Immature natural killer cell (primary cell): Measurements from ENCODE around the gene MKRN2OS. TPM values are rescaled to one million over a fixed set of nuclear protein-coding genes. Genes with fewer than 3 reads are reported as not detected.

Experiments
- DNase-seq, 3 donors: peaks; one replicate each; pipeline ENCODE4 v3.0.0; 2022; ENCODE audit warnings: mixed read lengths in 1 of 3
- H3K27ac Mint-ChIP-seq, 6 donors: one replicate each; pipeline ENCODE4 v1.8.0; 2020; ENCODE audit warnings: mixed read lengths in 6 of 6, mild to moderate bottlenecking in 5 of 6, inconsistent platforms in 4 of 6, moderate library complexity in 3 of 6
- H3K27me3 Mint-ChIP-seq, 3 donors: one replicate each; pipeline ENCODE4 v1.8.0; 2020 to 2021; ENCODE audit warnings: low read depth in 3 of 3, mild to moderate bottlenecking in 3 of 3, mixed read lengths in 3 of 3, moderate library complexity in 3 of 3, inconsistent platforms in 1 of 3
- H3K36me3 Mint-ChIP-seq, 3 donors: one replicate each; pipeline ENCODE4 v1.8.0; 2020; ENCODE audit warnings: mixed read lengths in 3 of 3, inconsistent platforms in 2 of 3, mild to moderate bottlenecking in 2 of 3
- H3K4me1 Mint-ChIP-seq, 2 donors: one replicate each; pipeline ENCODE4 v1.8.0; 2020; ENCODE audit warnings: inconsistent platforms in 2 of 2, mild to moderate bottlenecking in 2 of 2, mixed read lengths in 2 of 2, moderate library complexity in 1 of 2
- H3K4me3 Mint-ChIP-seq, 5 donors: one replicate each; pipeline ENCODE4 v1.8.0; 2020; ENCODE audit warnings: mild to moderate bottlenecking in 5 of 5, mixed read lengths in 5 of 5, inconsistent platforms in 3 of 5, moderate library complexity in 3 of 5
- H3K9me3 Mint-ChIP-seq, 6 donors: one replicate each; pipeline ENCODE4 v1.8.0; 2020; ENCODE audit warnings: mild to moderate bottlenecking in 6 of 6, mixed read lengths in 6 of 6, inconsistent platforms in 4 of 6, moderate library complexity in 3 of 6
- polyA plus RNA-seq, 3 donors: library from polyadenylated mRNA; unstranded; fragments of 300-500 nt; fragmentation: Illumina TruSeq; gene quantifications; one replicate each; pipeline ENCODE4 v1.2.3, GENCODE V29; 2021

MKRN2OS gene
- polyA plus RNA-seq, 3 donors from 2014 or later: not detected

DNA sequence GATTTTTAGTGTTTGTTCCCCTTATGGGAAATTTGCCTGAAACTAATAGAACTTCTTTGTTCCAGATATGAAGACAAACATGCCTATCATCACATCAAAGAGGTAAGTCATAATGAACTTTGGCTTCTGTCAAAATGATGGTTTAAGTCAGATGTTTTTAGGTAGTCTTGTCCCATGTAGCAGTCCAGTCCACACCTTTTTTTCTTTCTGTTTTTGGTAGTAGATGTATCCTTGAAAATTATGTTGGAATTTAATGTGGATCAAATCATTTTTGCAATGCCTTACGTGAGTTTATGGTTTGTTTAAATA lies 48.9 kb downstream of the MKRN2OS start:
- no peak overlapping the region for H3K27ac Mint-ChIP-seq
- no peak overlapping the region for H3K4me3 Mint-ChIP-seq
- H3K9me3 Mint-ChIP-seq: no peaks in the 10 kb centered on the region
- peaks cover 11 to 37% (median 29%) of the 10 kb centered on the region in 3 donors for H3K36me3 Mint-ChIP-seq
- no peaks in the 10 kb centered on the region for H3K4me1 Mint-ChIP-seq
- peaks cover 0 to 2% (median 0%) of the 10 kb centered on the region in 3 donors for H3K27me3 Mint-ChIP-seq
- DNase-seq: no peak

DNA sequence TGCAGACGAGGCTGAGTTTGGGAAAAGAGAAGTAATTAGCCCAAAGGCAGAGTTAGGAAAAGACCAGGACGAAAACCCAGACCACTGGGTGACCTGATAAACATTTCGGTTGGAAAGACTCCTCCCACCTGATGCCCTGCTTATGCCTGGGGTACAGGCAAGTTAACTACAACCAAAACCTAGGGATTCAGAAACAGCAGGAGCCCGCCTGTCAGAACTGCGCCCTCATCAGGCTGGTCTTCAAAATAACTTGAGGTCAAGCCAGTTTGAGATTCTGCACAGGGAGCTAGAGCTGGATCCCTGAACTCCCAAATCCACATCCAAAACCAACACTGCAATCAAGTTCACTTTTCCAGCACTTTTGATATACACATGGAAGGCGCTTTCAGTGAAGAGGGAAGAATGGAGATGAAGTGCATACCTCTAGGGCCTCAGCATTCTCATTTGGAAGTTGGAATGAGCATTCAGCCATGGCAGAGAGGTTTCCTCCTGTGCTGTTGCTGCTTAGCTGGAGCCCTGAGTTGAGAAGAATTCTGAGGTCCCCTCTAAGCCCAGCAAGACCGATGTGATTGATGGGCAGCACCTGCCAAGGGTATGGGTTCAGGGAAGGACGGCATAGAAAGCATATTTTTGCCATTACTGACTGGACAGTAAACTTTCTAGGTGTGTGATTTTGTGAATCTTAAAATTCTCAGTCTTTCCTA lies 49.4 kb downstream of the MKRN2OS start:
- Mint-ChIP-seq H3K27ac (no peak overlapping the region), H3K9me3 (no peaks in the 10 kb centered on the region), H3K27me3 (peaks cover 0 to 2% (median 0%) of the 10 kb centered on the region in 3 donors), H3K4me1 (no peaks in the 10 kb centered on the region), H3K36me3 (peaks cover 11 to 33% (median 28%) of the 10 kb centered on the region in 3 donors), H3K4me3 (no peak overlapping the region)
- DNase-seq: no peak

DNA sequence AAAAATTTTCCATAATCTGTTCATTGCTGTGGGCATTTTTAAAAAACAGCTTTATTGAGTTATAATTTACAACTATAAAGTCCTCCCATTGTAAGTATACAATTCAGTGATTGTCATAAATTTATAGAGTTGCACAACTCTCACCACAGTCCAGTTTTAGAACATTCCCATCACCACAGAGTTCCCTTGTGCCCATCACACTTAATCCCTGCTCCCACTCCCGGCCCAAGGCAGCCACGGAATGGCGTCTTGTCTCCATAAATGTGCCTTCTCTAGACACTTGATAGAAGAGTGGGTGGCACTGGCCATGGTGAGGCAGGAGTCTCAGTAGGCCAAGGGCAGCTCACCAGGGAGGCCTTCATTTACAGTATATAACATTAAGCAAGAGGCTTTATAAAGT lies 54.8 kb downstream of the MKRN2OS start:
- no peaks in the 10 kb centered on the region for H3K9me3 Mint-ChIP-seq
- peaks cover 4 to 9% (median 5%) of the 10 kb centered on the region in 3 donors for H3K36me3 Mint-ChIP-seq
- peaks cover 0 to 2% of the 10 kb centered on the region in 2 donors for H3K4me1 Mint-ChIP-seq
- DNase-seq: no peak
- H3K27ac Mint-ChIP-seq: no peak overlapping the region
- H3K4me3 Mint-ChIP-seq: no peak overlapping the region
- H3K27me3 Mint-ChIP-seq: peaks cover 0 to 2% (median 0%) of the 10 kb centered on the region in 3 donors

DNA sequence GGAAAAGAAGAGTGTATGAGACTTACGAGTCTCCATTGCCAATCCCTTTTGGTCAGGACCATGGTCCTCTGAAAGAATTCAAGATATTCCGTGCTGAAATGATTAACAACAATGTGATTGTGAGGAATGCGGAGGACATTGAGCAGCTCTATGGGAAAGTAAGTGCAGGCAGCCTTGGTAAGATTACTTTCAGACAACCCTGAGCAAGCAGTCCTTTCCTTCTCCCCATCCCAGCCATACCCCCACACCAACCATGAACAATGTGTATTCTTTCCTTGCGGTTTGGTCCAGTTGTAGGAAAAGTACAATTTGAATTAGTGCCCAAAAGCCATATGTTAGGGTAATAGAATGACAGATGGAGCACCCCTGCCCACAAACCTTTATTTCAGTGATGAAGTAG lies 55.5 kb downstream of the MKRN2OS start:
- H3K36me3 Mint-ChIP-seq: peaks cover 4 to 9% (median 5%) of the 10 kb centered on the region in 3 donors
- peaks cover 0 to 2% (median 0%) of the 10 kb centered on the region in 3 donors for H3K27me3 Mint-ChIP-seq

More for the DNA sequence above, 55.5 kb downstream of the MKRN2OS start:
- Mint-ChIP-seq H3K4me1 (peaks cover 6 to 9% of the 10 kb centered on the region in 2 donors), H3K4me3 (no peak overlapping the region), H3K9me3 (no peaks in the 10 kb centered on the region), H3K27ac (no peak overlapping the region)
- no peak for DNase-seq

Other genes with a start within 250 kb of the MKRN2OS start
- 10 to 100 TPM in 1 of 3 donors, 1 to 10 TPM in 2; 3.0 to 13.8 (median 9.0) TPM for gene TSEN2, start 61.0 kb downstream of the MKRN2OS start, polyA plus RNA-seq
- gene MKRN2, start 11.6 kb upstream of the MKRN2OS start, polyA plus RNA-seq: 10 to 100 TPM; 48.6 to 58.1 (median 50.8) TPM
- 10 to 100 TPM; 44.3 to 87.2 (median 81.7) TPM for gene RAF1, start 118.6 kb upstream of the MKRN2OS start, polyA plus RNA-seq
- gene TMEM40, start 213.8 kb upstream of the MKRN2OS start, polyA plus RNA-seq: 1 to 10 TPM in 2 of 3 donors, not detected in 1; 3.3 to 7.0 TPM